HPDE6-E6E7 (cell line): ENCODE measurements around the gene TGM2.

Source experiments
- DNase-seq: peaks from one replicate; pipeline ENCODE4 v3.0.0; 2011; ENCODE audit warnings: missing footprints; ENCODE audit errors: extremely low spot score

The TGM2 gene

DNA sequence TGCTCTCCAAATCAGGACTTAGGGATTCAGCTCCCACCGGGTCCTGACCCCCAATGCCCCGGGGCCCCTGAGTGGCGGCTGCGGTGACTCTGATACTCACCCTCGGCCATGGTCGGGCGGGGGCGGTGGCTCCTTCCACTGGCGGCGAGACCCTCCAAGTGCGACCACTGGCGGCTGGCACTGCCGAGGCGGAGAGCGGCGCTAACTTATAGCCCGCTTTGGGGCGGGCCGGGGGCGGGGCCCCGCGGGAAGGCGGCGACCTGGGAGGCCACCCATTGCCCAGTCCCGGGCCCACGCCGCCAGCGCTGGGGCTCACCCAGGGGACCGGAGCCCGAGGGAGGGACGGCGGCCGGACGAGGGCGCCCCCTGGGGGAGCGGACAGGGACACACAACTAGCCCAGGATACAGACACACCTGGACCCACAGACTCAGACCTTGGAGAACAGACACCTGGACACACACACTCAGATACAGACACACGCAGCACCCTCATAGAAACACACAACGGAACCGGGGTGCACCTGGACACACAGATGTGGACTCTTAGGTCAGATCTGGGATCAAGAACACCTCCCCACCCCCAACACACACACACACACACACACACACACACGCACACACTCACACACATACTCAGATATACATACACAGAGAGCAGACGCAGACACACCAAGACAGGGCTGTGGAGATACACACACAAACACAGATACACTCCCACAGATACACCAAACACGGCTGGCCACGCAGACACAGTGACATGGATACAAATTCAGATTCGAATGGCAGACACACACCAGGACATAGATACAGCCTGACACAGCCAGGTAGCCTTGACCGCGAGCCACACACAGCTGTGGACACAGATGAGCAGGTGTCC lies at the start of gene TGM2:
TGM2 (minus strand) TSS at position 182 of the 877 bp plus-strand sequence; CDS start at position 110, 72 bp downstream.
- no peak for DNase-seq

DNA sequence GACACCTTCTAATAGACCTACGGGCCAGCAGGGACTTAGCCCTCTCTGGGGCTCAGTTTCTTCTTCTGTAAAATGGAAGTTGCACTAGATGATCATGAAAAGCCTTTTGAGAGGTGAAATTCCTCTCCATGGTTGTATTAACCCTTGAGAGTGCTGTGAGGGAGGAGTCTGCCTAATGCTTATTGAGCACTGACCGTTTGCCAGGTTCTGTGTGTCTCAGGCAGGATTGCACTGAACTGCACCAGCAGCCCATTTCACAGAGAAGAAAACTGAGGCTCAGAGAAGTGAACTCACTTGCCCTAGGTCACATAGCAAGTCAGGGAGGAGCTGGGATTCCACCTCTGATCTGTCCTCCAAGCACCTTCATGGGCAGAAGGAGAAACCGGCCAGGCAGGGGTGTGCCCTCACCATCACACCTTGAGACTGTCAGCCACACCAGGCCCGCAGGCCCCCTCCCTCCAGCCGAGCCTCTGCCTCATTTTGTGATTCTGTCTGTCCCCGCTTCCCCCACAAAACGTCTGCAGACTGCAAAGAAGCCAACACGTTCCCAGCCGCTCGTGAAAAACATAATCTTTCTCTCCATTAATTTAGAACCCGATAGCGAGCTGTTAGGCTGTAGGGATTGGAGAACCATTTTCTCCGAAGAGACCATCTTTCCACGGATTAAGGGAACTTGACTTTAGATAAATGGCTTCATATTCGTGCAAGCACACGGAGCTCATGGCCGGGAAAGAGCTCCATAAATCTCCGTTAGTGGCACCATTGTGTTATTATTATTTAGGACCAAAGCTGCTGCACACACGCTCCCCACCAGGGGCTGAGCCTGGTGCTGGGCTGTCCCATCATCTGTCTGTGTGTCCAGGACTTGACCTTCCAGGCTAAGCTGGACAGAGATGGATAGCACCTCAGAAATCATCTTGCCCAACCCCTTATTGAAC lies 49.5 kb upstream of the TGM2 start:
- no peak for DNase-seq

DNA sequence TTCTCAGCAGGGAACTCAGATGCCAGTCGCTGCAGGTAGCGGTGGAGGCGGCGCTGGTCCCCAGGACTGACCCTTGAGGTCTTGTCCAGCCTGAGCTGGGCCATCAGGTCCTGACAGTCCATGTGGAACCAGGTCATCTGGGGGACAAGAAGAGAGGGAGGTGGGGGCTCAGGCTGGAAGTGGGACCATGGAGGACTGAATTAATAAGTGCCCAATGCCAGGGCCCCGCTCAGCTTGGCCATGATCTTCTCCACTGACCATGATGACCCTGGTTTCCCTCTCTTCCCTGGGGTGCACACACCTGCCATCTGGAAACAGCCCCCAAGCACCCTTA lies 48.5 kb upstream of the TGM2 start:
- DNase-seq = no peak

DNA sequence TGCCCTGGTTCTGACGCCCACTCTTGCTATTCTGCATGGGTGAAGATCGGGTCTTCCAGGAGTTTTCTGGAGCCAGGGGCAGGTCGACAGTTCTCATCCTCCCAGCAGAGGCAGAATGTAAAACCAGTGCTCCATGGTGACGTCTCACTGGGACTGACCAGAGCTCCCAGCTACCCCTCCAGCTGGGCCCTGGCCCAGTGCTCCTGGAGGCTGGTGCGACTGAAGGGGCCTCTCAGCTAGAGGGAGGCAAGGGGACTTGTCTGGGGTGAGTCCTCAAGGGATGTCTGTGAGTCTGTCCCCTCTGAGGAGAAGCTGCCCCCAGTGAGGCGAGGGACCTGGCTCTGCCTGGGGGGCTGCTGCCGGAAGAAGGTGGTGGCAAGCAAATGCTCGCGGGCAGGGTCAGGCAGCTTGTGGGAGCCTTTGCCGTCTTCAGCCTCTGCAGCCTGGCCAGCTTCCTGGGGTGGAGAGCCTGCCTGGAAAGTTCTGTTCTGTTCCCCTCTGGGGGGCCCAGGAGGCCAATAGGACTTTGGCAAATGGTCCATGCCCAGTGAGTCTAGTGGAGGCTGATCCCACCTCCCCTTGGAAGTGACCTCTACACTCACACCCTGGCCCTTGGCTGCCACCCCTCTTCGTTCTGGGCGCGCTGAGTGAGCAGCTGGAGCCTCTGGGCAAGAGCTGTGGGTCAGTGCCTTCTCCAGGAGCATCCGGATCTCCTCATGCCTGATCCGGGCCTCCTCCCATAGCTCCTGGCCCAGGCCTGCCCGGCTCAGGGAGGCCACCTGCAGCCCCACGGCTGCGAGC lies 47.9 kb upstream of the TGM2 start:
- no peak for DNase-seq

DNA sequence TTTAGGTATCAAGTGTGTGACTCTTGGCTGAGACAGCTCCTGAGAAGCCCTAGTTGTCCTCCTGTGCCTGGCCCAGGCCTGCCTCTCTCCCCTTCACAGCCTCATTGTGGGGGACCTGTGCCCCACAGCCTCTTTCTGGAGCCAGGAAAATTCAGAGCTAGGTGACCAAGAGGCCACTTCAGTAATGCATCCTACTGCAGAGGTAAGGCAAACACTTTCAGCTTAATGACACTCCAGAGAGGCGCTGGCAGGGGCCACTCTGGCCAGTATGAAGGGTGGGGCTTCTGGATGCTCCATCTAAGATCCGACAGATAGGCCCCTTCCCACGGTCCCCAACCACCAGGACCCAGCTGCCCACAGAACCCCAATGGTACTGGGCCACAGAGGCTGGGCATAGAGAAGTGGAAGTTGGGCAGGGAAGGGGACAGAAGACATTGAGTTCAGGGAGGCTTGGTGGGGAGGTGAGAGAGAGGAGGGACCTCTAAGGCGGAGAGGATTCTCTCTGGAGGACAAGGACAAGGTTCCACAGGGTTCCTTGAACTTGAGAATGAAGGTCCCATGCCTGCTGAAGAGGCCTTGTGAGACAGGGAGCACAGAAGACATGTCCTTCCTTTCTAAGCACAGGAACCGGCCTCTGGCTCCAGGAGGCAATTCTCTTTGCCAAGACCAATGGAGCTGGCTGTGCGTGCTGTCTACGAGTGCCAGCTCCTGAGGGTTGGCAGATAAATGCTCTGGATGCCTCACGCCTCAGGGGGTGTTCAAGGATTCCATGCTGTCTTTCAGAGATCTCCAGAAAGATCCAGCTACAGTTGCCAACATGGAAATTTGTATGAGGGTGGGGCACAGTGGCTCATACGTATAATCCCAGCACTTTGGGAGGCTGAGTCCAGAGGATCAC lies 46.4 kb upstream of the TGM2 start:
- DNase-seq = no peak

DNA sequence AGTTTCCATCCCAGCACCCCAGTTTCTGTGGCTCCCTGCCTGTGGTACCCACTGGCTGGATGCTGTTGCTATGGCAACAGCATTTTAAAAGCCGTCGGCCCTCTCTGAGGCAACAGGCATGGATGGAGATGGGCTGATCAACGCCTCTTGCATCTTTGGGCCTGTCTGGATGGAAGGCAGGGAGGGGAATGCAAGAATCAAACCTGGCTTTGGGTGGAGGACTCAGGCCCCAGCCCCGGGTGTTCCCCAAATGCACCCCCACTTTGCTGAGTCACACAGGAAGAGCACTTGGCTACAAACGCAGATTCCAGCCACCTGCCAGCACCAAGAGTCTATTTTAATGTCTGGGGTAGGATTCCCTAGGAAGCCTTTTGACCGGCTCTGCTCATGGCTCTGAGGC lies 45.7 kb upstream of the TGM2 start:
- no peak for DNase-seq

DNA sequence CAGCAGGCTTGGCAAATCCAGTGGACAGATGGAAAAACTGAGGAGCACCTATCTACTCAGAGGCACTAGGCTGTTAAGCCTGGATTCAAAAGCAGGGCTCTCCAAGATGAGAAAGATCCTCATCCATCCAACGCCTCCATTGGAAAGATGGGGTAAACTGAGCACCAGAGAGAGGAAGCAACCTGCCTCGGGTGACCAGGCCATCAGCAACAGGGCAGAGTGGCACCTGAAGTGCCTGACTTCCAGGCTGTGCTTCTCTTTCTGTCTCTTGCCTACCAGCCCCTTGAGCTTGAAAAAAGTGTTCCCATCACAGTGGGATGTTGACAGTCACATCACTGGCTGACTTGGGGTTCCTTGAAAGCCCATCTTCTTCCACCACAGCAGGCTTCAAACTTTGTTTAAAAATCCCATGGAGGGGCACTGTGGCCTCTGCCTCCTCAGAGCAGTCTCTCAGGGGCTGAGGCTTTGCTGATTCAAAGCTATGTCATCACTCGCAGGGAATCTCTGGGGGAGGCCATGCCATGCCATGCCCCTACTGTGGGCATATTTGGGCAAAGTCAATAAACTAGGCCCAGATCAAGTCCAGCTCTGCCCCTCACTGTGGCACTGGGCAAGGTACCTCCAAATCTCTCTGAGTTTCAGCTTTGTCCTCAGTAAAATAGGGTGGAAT lies 44.8 kb upstream of the TGM2 start:
- DNase-seq = no peak

DNA sequence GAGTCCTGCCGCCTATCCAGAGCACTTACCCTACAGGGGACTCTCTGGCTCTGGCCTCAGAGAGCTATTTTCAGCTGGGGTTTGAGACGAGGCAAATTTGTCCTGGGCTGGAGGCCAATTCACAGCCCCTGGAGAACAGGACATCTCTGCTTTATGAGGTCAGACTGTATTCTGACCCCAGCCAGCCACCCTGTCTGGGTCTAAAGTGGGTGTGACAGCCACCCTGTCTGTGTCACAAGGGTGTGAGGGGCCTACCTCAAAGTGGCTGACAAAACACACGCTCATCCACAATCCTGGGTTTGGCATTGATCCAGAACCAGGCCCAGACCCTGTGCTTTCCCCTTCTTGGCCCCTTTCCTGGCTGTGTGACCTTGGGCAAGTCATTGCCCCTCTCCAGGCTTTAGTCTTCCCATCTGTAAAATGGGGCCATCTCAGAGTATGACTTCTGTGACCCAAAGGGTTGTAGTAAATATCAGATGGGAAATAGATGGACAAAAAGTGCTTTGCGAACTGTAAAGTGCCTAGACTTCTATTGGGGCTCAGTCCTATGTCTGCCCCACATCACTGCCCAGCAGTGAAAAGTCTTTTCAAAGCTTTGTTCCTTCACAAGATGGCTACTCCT lies 44.1 kb upstream of the TGM2 start:
- DNase-seq = no peak

DNA sequence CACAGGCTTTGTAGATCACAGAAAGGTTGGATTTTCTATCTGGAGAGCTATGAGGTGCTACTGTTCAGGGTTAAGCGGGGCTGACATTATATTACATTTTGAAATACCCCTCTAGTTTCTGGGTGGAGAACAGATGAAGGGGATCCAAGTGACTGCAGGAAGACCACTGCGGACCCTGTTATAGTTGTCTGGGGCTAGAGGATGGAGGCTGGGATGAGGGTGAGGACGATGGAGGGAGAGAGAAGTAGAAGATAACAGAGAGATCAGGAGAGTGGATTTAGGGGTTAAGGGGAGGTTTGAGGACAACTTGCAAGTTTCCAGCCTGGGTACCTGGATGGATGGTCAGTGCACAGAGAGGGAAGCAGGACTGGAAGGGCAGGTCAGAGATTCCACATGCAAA lies 43.5 kb upstream of the TGM2 start:
- DNase-seq = no peak

DNA sequence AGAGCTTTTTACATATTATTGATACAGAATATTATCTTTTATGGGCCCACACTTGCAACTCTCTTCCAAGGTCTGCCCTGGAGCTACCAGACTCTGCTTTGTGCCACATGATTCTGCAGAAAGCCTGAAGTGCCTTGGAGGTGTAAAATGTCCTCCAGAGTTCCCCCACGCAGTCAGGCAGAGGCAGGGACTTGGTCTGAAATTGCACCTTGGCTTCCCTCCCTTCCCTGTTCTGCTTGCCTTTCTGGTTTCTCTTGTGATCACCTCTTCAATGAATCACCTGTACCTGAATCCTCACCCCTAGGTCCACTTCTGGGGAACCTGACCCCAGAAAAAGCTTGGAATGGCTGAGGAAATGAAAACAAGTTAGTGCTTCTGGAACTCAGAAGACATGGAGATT lies 43.0 kb upstream of the TGM2 start:
- no peak for DNase-seq

DNA sequence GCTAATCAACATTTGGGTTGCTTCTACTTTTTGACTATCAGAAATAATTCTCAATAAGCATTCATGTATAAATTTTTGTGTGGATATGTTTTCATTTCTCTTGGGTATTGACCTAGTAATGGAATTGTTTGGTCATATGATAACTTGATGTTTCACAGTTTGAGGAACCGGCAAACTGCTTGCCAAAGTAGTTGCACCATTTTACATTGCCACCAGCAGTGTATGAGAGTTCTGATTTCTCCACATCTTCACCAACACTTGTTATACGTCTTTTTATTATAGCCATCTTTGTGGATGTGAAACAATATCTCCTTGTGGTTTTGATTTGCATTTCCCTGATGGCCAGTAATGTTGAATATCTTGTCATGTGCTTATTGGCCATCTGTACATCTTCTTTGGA lies 42.6 kb upstream of the TGM2 start:
- no peak for DNase-seq

DNA sequence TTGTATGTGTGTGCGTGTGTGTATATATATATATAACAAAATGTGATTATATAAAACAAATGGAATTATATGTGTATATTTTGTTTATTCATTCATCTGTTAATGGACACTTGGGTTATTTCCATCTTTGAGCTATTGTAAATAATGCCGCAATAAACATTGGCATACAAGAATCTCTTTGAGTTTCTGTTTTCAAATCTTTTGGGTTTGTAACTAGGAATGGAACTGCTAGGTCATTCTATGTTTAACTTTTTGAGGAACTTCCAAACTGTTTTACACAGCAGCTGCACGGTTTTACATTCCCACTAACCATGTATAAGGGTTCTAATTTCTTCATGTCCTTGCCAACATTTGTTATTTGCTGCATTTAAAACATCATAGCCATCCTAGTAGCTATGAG lies 39.9 kb upstream of the TGM2 start:
- no peak for DNase-seq

DNA sequence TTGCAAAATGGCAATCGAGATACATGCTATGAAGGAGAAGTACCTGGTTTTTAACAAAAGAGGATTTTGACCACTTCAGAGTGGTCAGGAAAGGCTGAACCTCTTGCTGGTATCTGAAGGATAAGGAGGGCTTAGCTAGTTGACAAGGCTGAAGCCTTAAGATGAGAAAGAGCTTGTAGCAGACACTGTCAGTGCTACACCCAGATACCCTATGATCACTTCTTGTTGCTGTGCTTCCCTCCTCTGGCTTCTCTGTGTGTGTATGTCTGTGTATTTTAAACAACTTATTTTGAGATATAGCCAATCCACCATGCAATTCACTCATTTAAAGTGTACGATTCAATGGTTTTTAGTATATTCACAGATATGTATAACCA lies 38.9 kb upstream of the TGM2 start:
- DNase-seq = no peak

DNA sequence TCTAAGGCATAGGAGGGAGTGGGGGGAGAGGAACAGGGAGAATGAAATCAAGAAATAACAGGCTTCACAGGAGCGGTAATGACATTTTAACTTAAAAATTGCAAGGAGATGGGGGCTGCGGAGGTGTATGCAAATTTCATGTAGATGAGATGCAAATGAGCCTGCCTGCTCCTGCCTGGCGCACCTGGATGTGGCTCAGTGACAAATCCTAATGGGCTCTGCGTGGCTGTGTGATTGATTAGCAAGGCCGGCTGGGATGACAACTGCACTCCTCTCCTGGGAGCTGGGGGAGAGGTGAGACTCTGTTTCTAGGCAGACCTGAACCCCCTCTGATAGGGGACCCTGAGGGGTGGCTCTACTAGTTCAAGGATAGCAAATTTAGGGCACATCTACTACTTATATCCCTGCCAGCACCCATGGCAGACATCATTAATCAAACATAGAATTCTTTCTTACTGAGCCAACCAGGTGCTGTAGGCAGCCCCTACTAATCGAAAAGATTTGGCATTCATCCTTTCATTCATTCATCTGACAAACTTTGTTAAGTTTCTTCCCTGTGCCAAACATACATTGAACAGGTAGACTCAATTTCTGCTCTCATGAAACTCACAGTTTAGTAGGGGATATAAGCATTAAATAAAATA lies 38.4 kb upstream of the TGM2 start:
- DNase-seq = no peak

DNA sequence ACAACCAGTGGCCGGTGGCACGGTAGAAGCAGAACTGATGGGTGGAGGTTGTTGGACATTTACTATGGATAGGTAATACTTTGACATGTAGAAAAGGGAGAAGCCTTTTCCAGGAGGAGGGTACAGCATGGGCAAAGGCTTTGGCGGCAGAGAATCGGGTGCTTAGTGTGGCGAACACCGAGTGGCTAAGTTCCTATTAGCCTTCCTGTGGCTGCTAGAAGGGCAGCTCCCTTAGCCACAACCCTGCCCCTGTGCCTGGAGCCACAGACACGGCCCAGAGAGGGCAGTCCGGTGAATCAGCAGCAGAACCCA lies 37.9 kb upstream of the TGM2 start:
- DNase-seq = no peak

DNA sequence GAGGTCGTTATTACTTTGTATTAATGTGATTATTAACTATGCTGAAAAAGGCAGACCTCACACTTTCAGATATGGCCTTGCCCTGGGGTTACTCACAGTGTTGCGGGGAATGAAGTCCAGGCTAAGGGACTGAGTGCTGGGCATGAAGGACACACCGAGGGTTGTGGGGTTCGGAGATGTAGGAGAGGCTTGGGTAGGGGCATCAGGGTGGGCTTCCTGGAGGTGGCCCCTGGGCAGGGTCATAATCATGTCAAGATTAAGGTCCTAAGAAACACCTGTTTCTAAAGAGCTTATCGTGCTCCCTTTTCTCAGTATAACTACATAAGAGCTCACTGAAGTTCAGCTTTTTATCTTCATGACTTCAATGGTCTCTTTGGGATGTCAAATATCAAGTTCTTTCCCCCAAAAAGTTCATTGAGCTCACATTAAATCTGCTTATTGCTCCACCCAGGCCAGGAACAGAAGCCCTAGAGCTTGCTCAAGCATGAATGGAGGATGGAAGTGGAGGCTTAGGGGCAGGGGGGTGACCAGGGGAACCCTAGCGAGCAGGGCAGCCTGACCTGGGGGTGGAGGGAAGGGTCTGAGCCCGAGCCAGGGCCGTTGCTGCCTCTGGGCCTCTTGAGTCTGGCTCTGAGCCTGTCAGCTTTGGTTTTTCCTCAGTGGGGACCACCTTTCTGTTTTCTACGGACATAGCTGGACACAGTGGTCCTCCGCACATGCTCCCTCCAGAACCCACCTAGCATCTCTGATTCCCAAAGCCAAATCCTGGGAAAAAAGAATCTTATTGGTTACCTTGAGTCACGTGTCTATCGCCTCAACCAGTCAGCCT lies 37.3 kb upstream of the TGM2 start:
- no peak for DNase-seq

DNA sequence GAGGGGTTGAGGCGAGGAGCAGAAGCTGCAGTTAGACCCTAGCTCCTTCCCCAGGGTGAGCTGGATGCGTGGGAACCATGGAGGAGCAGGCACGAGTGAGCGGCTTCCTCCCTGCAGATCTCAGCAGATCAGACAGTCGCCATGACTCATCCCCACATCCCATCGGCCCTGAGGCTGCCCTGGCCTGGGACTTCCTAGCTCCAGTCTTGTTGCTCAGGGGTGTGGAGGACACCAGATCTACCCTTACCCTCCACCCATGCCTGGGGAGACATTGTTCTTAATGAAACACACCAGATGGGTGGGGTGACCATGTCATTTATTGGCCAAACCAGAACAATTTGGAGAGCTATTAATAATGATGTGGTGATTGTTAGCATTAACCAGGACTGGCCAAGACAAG lies 36.3 kb upstream of the TGM2 start:
- peak; percentile 99 for DNase-seq

DNA sequence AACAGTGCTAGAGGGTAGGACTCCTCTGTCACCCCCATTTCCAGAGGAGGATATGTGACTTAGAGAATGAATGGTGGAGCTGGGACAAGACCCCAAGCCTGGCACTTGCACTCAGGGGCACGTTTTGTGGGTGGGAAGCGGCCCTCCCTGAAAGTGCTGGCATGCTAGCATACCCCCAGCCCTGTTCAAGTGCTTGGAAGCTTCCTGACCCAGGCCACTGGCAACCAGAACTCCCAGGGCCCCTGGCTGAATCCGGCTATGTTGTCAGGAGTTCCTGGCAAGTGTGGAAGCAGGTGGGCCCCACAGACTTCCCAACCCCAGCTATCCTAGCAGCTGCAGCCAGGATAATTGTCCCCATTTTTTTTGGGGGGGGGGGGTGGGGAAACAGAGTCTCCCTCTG lies 35.6 kb upstream of the TGM2 start:
- no peak for DNase-seq
